ENCODE data around the gene EFNA5.

EFNA5 gene

GRCh38 chr5:107544476-107544875, 126.3 kb downstream of the EFNA5 start:
- DNase-seq (ENCODE audit: low spot score) = no peak

GRCh38 chr5:107543868-107544267, 126.9 kb downstream of the EFNA5 start:
- no peak for DNase-seq (ENCODE audit: low spot score)

- no peak for DNase-seq (ENCODE audit: low spot score)
Observed at GRCh38 chr5:107542831-107543231, 127.9 kb downstream of the EFNA5 start.

- peak; percentile 83 for DNase-seq (ENCODE audit: low spot score)
Observed at GRCh38 chr5:107542428-107542827, 128.3 kb downstream of the EFNA5 start.

- DNase-seq (ENCODE audit: low spot score) = no peak
Observed at GRCh38 chr5:107541400-107541799, 129.3 kb downstream of the EFNA5 start.

- no peak for DNase-seq (ENCODE audit: low spot score)
Observed at GRCh38 chr5:107539726-107540330, 130.9 kb downstream of the EFNA5 start.

- no peak for DNase-seq (ENCODE audit: low spot score)
Observed at GRCh38 chr5:107538805-107539445, 131.8 kb downstream of the EFNA5 start.

GRCh38 chr5:107538331-107538730, 132.4 kb downstream of the EFNA5 start:
- peak; percentile 5 for DNase-seq (ENCODE audit: low spot score)

- DNase-seq (ENCODE audit: low spot score) = no peak
Observed at GRCh38 chr5:107535849-107536248, 134.9 kb downstream of the EFNA5 start.

GRCh38 chr5:107533910-107534876, 136.5 kb downstream of the EFNA5 start:
- no peak for DNase-seq (ENCODE audit: low spot score)

GRCh38 chr5:107532916-107533315, 137.8 kb downstream of the EFNA5 start:
- DNase-seq (ENCODE audit: low spot score) = no peak

GRCh38 chr5:107532169-107532878, 138.4 kb downstream of the EFNA5 start:
- no peak for DNase-seq (ENCODE audit: low spot score)

GRCh38 chr5:107531308-107531707, 139.4 kb downstream of the EFNA5 start:
- DNase-seq (ENCODE audit: low spot score) = no peak

- no peak for DNase-seq (ENCODE audit: low spot score)
Observed at GRCh38 chr5:107529618-107530017, 141.1 kb downstream of the EFNA5 start.

GRCh38 chr5:107526270-107526937, 144.3 kb downstream of the EFNA5 start:
- no peak for DNase-seq (ENCODE audit: low spot score)

- DNase-seq (ENCODE audit: low spot score) = no peak
Observed at GRCh38 chr5:107524111-107524510, 146.6 kb downstream of the EFNA5 start.

GRCh38 chr5:107523029-107523680, 147.6 kb downstream of the EFNA5 start:
- no peak for DNase-seq (ENCODE audit: low spot score)

- DNase-seq (ENCODE audit: low spot score) = no peak
Observed at GRCh38 chr5:107522456-107522855, 148.3 kb downstream of the EFNA5 start.

- DNase-seq (ENCODE audit: low spot score) = no peak
Observed at GRCh38 chr5:107519900-107520354, 150.8 kb downstream of the EFNA5 start.

- no peak for DNase-seq (ENCODE audit: low spot score)
Observed at GRCh38 chr5:107518616-107519015, 152.1 kb downstream of the EFNA5 start.

- no peak for DNase-seq (ENCODE audit: low spot score)
Observed at GRCh38 chr5:107518190-107518589, 152.5 kb downstream of the EFNA5 start.
